SK-N-MC (cell line): Measurements from ENCODE around the gene TAB2.

Experiments
- DNase-seq: peaks from one replicate; pipeline ENCODE4 v3.0.0-alpha.2; 2011; ENCODE audit warnings: low read depth, low spot score
- H3K27ac ChIP-seq: fragments of 200-600 bp; sonication (generic); 2 replicates; pipeline ENCODE4 v1.5.1; 2016; ENCODE audit warnings: mixed run types
- H3K36me3 ChIP-seq: fragments of 200-600 bp; sonication (generic); 2 replicates; pipeline ENCODE4 v1.6.1; 2017; ENCODE audit warnings: antibody characterized with exemption, low read length, mixed read lengths; ENCODE audit not compliant: insufficient read depth
- H3K4me3 ChIP-seq: fragments of 200-600 bp; sonication (generic); 2 replicates; pipeline ENCODE4 v1.5.1; 2016
- H3K9ac ChIP-seq: fragments of 200-600 bp; sonication (generic); 2 replicates; pipeline ENCODE4 v1.8.0; 2017; ENCODE audit warnings: mixed run types, mixed read lengths; ENCODE audit not compliant: insufficient read length
- H3K9me3 ChIP-seq: fragments of 200-600 bp; sonication (generic); 2 replicates; pipeline ENCODE4 v1.6.1; 2017; ENCODE audit warnings: low read depth, mild to moderate bottlenecking, antibody characterized with exemption, low read length, moderate library complexity, mixed read lengths
- EZH2 ChIP-seq: fragments of 200-600 bp; sonication (generic); IDR thresholded peaks from one replicate; pipeline ENCODE4 v1.6.1; 2017; ENCODE audit warnings: antibody characterized with exemption
- FOXP2 ChIP-seq: optimal IDR thresholded peaks from 2 replicates; pipeline ENCODE3; 2011; ENCODE audit warnings: mild to moderate bottlenecking, moderate library complexity; ENCODE audit not compliant: insufficient read depth; ENCODE audit errors: extremely low read length, control extremely low read depth
- POLR2AphosphoS5 ChIP-seq: IDR thresholded peaks from 2 replicates; pipeline ENCODE4 v1.6.1; 2012; ENCODE audit warnings: mild to moderate bottlenecking, low read depth, low read length, borderline replicate concordance

Gene TAB2

DNA sequence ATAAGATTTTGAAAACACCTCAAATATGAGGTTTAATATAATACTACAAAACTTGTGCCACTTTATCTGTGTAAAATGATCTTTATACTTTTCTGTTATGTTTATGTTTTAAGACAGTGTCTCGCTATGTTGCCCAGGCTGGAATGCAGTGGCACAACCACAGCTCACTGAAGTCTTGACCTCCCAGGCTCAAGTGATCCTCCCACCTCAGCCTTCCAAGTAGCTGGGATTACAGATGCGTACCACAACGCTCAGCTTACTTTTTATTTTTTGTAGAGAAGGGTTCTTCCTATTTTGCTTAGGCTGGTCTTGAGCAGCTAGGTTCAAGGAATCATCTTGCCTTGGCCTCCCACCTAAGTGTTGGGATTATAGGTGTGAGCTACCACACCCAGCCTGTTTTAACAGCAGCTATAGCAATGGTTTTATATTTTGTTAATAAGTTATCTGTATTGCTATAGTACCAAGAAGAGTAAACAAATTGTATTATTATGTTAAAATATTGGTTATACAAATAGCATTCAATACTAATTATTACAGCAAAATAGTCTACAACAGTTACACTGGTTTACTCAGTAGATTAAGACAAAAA is 8.2 kb downstream of the TAB2 start:
- H3K9me3 ChIP-seq: 0 out of 2 replicates have a peak, but pooled peaks cover 5% of the 10 kb centered on the region
- no peak for DNase-seq
- no peak overlapping the region for H3K4me3 ChIP-seq
- peaks cover 20% of the 10 kb centered on the region for H3K36me3 ChIP-seq
- H3K27ac ChIP-seq: no peak overlapping the region
- no peak overlapping the region for H3K9ac ChIP-seq
- TF ChIP-seq POLR2AphosphoS5 (no peak), EZH2 (no peak), FOXP2 (no peak)

DNA sequence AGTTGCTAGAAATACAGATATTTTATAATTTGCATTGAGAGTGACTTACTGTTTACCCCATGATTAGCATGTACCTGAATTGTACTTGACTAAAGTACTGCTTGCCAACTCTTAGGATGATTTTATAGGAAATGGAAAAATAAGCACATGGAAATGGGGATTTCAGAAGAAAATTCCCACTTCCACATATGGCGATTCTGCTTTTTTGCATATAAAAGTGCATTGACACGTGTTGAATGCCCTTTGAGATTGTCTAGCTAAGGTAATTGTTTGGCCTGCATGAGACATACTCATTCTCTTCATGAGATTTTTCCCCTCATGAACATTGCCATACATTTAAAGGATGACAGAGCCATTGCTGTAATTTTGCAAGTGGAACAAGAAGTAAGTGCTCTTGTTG is 10.1 kb downstream of the TAB2 start:
- Histone ChIP-seq H3K9ac (no peak overlapping the region), H3K36me3 (peaks cover 20% of the 10 kb centered on the region), H3K4me3 (no peak overlapping the region), H3K27ac (no peak overlapping the region), H3K9me3 (0 out of 2 replicates have a peak, but pooled peaks cover 5% of the 10 kb centered on the region)
- DNase-seq: no peak
- TF ChIP-seq EZH2 (no peak), FOXP2 (no peak), POLR2AphosphoS5 (no peak)

DNA sequence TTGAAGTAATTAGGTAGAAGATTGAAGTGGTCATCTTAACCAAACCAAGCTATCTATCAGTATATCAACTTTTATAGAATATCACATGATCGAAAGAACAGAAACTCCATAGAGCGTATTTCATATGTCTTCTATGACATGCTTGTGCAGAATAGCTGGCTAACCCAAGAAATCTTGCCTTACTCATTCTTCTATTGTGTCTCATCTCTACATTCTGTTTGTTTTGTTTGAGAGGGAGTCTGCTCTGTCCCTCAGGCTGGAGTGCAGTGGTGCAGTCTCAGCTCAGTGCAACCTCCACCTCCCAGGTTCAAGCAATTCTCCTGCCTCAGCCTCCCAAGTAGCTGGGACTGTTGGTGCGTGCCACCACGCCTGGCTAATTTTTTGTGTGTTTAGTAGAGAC is 10.6 kb downstream of the TAB2 start:
- Histone ChIP-seq H3K9ac (no peak overlapping the region), H3K36me3 (peaks cover 20% of the 10 kb centered on the region), H3K27ac (no peak overlapping the region), H3K9me3 (0 out of 2 replicates have a peak, but pooled peaks cover 5% of the 10 kb centered on the region), H3K4me3 (no peak overlapping the region)
- no peak for DNase-seq
- TF ChIP-seq FOXP2 (no peak), EZH2 (no peak), POLR2AphosphoS5 (no peak)

DNA sequence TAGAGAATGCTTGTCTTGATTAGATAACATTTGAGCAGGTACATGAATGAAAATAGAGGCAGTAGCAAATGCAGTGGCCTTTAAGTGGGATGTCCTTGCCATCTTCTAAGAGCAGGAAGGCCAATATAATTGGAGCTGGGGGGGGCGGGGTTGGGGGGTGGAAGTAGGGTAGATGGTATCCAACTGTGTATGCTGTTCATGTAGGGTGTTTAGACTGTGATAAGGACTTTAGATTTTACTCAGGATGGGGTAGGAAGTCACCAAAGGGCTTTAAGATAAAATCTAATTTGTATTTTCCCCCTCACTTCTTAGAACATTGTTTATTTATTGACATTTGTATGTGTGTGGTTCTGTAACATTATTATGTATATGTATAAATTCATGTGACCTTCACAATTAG is 12.0 kb downstream of the TAB2 start:
- TF ChIP-seq EZH2 (no peak), POLR2AphosphoS5 (no peak), FOXP2 (no peak)
- H3K36me3 ChIP-seq: peaks cover 20% of the 10 kb centered on the region

DNA sequence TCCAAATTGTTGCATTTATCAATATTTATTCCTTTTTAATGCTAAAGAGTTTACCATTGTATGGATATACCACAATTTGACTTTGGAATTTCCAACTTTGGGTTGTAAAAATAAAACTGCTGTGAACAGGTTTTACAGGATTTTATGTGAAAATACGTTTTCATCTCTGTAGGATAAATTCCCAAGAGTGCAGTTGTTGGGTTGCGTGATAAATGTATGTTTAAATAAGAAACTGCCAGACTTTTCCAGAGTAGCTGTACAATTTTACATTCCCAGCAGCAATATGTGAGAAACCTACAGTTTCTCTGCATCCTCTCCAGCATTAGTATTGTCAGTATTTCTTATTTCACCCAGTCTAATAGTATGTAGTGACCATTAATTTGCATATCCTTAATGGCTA is 12.6 kb downstream of the TAB2 start:
- no peak overlapping the region for H3K27ac ChIP-seq

More for the DNA sequence above, 12.0 kb downstream of the TAB2 start:
- DNase-seq: no peak
- Histone ChIP-seq H3K9me3 (0 out of 2 replicates have a peak, but pooled peaks cover 5% of the 10 kb centered on the region), H3K9ac (no peak overlapping the region), H3K27ac (no peak overlapping the region), H3K4me3 (no peak overlapping the region)

DNA sequence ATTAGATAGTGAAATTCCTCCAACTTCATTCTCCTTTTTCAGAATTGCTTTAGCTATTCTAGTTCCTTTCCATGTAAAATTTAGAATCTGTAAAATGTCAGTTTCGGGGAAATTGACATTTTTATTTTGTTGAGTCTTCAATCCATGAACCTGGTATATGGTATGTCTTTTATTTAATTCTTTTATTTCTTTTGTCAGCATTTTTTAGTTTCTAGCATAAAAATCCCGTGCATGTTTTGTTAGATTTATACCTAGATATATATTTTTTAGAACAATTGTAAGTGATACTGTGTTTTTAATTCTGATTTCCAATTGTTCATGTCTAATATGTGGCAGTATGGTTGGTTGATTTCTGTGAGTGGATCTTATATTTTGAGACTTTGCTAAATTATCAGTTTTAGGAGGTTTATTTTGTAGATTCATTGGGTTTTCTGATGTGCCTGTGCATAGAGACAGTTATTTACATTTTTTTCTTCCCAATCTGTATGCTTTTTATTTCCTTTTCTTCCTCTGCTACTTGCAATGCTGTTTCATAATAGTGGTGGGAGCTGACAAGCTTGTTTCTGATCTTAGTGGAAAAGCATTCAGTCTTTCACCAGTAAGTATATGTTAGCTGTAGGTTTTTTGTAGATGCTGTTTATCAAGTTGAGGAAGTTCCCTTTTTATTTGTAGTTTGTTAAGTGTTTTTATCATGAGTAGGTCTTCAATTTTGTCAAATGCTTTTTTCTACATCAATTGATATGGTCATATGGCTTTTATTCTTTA is 13.7 kb downstream of the TAB2 start:
- Histone ChIP-seq H3K27ac (no peak overlapping the region), H3K4me3 (no peak overlapping the region), H3K36me3 (peaks cover 11% of the 10 kb centered on the region; the same call in 1 of the 2 replicates), H3K9me3 (0 out of 2 replicates have a peak, but pooled peaks cover 5% of the 10 kb centered on the region), H3K9ac (no peak overlapping the region)
- TF ChIP-seq FOXP2 (no peak), POLR2AphosphoS5 (no peak), EZH2 (no peak)
- DNase-seq: no peak

More for the DNA sequence above, 12.6 kb downstream of the TAB2 start:
- Histone ChIP-seq H3K9me3 (0 out of 2 replicates have a peak, but pooled peaks cover 5% of the 10 kb centered on the region), H3K4me3 (no peak overlapping the region), H3K9ac (no peak overlapping the region), H3K36me3 (peaks cover 20% of the 10 kb centered on the region)
- no peak for DNase-seq
- no peak for TF ChIP-seq FOXP2
- TF ChIP-seq EZH2: no peak
- no peak for TF ChIP-seq POLR2AphosphoS5

DNA sequence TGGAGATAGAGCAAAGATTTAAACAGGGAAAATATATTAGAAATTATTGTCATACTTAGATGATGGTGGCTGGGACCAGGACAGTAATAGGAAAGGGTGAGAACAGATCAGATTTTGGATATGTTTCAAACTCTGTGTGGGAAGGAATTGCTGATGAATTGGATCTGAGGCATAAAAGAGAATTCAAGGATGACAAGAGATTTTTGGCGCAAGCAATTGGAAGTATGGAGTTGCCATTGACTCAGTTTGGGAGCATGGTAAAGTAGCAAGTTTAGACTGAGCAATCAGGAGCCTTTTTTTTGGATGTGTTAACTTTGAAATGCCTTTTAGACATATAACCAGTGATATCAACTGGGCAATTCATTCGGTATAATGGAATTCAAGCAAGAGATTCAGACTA is 14.4 kb downstream of the TAB2 start:
- DNase-seq: no peak
- 0 out of 2 replicates have a peak, but pooled peaks cover 5% of the 10 kb centered on the region for H3K9me3 ChIP-seq
- TF ChIP-seq EZH2 (no peak), FOXP2 (no peak), POLR2AphosphoS5 (no peak)
- peaks cover 5% of the 10 kb centered on the region; the same call in 1 of the 2 replicates for H3K36me3 ChIP-seq
- H3K4me3 ChIP-seq: no peak overlapping the region
- H3K9ac ChIP-seq: no peak overlapping the region
- H3K27ac ChIP-seq: no peak overlapping the region

DNA sequence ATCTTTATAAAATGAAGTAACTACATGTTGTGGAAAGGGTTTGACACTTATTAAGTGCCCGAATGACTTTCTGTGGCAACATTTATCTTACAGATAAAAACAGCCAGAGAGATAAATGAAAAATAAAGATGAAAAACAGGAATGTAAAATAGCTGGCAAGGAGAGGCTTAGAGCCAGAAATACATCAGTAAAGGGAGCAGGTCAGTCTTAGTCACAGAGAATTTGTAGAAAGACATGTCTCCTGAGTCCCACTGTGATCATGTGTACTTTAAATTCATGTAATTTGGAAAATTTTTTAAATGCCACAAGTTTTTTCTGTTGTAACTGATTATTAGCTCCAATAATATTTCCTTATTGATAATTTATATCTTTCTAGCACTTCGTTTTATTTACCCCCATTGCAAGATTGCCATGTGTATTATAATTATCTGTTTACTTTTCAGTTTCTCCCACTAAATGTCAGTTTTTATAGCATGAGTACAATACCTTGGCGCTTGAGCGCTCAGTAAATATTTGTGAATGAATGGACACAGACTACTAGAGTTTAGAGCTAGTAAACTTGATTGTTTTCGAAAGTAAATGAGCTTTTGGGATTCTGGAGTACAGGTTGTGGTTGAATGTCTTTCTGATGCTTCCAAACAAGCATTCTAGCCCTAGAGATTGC is 15.2 kb downstream of the TAB2 start:
- Histone ChIP-seq H3K9ac (no peak overlapping the region), H3K27ac (no peak overlapping the region), H3K9me3 (0 out of 2 replicates have a peak, but pooled peaks cover 5% of the 10 kb centered on the region), H3K4me3 (no peak overlapping the region), H3K36me3 (peaks cover 3% of the 10 kb centered on the region; the same call in 1 of the 2 replicates)
- TF ChIP-seq EZH2: no peak
- no peak for TF ChIP-seq POLR2AphosphoS5
- no peak for TF ChIP-seq FOXP2
- no peak for DNase-seq
